ENCODE data around the gene DHRS4. TPM values are rescaled to one million over a fixed set of nuclear protein-coding genes. Genes with fewer than 3 reads are reported as not detected.

Gene DHRS4
- 31.2 and 36.6 TPM in 2 replicates for total RNA-seq

DNA sequence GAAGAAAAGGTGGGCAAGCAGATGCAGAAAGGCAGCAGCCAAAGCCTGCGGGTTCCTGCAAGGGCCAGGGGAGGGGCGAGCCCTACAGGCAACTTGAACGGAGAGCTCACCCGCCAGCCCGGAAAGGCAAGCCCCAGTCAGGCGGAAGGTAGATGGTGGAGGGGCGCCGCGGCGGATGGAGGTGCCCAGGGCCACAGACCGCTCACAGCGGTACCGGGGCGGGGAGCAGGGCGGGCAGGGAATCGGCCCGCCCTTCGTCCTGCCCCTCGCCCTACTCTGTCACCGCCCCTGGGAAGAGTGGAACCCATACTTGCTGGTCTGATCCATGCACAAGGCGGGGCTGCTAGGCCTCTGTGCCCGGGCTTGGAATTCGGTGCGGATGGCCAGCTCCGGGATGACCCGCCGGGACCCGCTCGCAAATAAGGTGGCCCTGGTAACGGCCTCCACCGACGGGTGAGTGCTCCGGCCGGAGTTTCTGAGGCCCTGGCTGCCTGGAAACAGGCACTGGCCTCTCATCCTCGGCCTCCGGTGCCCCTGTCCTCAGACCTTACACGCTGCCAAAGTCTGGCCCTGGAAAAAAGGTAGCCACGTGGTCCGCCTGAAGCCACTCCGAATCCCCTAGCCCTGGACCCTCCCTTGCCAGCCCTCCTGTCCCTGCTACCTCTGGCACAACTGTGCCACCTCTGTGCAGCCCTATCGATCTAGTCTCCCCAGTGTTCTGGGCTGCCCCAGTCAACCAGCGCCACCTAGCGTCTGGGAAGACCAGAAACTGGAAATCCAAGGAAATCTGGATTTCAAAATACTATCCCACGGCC is at the start of gene DHRS4:
Gene DHRS4, plus strand, starts transcription at position 307 of the 815 bp plus-strand sequence. Its CDS starts 19 bp downstream, at position 326.

DNA sequence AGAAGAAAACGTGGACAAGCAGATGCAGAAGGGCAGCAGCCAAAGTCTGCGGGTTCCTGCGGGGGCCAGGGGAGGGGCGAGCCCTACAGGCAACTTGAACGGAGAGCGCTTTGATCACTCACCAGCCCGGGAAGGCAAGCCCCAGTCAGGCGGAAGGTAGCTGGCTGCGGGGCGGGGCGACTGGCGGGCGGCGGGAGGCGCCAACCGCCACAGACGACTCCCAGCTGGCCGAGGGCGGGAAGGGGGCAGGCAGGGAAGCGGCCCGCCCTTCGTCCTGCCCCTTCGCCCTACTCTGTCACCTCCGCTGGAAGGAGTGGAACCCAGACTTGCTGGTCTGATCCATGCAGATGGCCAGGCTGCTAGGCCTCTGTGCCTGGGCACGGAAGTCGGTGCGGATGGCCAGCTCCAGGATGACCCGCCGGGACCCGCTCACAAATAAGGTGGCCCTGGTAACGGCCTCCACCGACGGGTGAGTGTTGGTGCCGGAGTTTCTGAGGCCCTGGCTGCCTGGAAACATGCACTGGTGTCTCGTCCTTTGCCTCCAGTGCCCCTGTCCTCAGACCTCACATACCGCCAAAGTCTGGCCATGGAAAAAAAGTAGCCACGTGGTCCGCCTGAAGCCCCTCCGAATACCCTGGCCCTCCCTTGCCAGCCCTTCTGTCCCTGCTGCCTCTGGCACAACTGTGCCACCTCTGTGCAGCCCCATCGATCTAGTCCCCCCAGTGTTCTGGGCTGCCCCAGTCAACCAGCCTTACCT is 35.2 kb downstream of the DHRS4 start, which contains the start of gene DHRS4L2:
Gene DHRS4L2, plus strand, starts transcription at position 323 of the 757 bp plus-strand sequence. Its CDS starts 19 bp downstream, at position 342.

Other genes with a start within 250 kb of the DHRS4 start
- 9.0 and 16.8 TPM in 2 replicates for gene DHRS4L2, start 35.2 kb downstream of the DHRS4 start, total RNA-seq
- 0.16 TPM in 1 of 2 replicates, not detected in the other for gene CARMIL3, start 98.2 kb downstream of the DHRS4 start, total RNA-seq
- gene CPNE6, start 117.8 kb downstream of the DHRS4 start, total RNA-seq = not detected in 2 replicates
- gene PCK2, start 140.5 kb downstream of the DHRS4 start, total RNA-seq = 32.7 and 43.4 TPM in 2 replicates
- gene DCAF11, start 161.0 kb downstream of the DHRS4 start, total RNA-seq = 27.5 and 28.7 TPM in 2 replicates
- gene NRL, start 161.2 kb downstream of the DHRS4 start, total RNA-seq = 0.32 TPM in 1 of 2 replicates, not detected in the other
- gene FITM1, start 176.9 kb downstream of the DHRS4 start, total RNA-seq = 0.32 TPM in 1 of 2 replicates, not detected in the other
- gene PSME1, start 182.4 kb downstream of the DHRS4 start, total RNA-seq = 151 and 174 TPM in 2 replicates
- 14.4 and 27.4 TPM in 2 replicates for gene EMC9, start 187.8 kb downstream of the DHRS4 start, total RNA-seq
- 44.6 and 52.2 TPM in 2 replicates for gene PSME2, start 192.8 kb downstream of the DHRS4 start, total RNA-seq
- 24.2 and 25.6 TPM in 2 replicates for gene RNF31, start 193.7 kb downstream of the DHRS4 start, total RNA-seq
- gene IRF9, start 207.5 kb downstream of the DHRS4 start, total RNA-seq = 34.2 and 65.2 TPM in 2 replicates
- gene REC8, start 218.3 kb downstream of the DHRS4 start, total RNA-seq = 2.9 TPM in 1 of 2 replicates, not detected in the other
- gene IPO4, start 235.0 kb downstream of the DHRS4 start, total RNA-seq = 24.2 and 39.0 TPM in 2 replicates
- 71.5 and 84.7 TPM in 2 replicates for gene TM9SF1, start 241.7 kb downstream of the DHRS4 start, total RNA-seq